ENCODE results near the gene E4F1.
A peak's percentile ranks its signal among the peaks of the same experiment; 100 is the strongest.

The E4F1 gene

GRCh38 chr16:2207872-2208271, 15.5 kb upstream of the E4F1 start:
- FAIRE-seq = no peak

DNA sequence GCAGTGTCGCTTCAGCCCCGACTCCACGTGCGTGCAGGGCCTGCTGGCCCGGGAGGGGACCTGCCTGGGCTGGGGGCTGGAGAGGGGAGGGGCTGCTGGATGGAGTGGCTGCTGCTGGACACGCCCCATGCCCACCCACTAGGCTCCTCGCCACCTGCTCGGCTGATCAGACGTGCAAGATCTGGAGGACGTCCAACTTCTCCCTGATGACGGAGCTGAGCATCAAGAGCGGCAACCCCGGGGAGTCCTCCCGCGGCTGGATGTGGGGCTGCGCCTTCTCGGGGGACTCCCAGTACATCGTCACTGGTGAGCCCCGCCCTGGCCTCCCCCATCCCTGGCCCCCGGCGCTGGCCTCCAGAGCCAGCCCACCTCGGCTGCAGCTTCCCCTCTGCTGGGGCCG, 15.1 kb upstream of the E4F1 start:
- FAIRE-seq = no peak

- FAIRE-seq = no peak
Measured at GRCh38 chr16:2208772-2209171, 14.6 kb upstream of the E4F1 start.

- no peak for FAIRE-seq
Measured at GRCh38 chr16:2209258-2210008, 14.0 kb upstream of the E4F1 start.

DNA sequence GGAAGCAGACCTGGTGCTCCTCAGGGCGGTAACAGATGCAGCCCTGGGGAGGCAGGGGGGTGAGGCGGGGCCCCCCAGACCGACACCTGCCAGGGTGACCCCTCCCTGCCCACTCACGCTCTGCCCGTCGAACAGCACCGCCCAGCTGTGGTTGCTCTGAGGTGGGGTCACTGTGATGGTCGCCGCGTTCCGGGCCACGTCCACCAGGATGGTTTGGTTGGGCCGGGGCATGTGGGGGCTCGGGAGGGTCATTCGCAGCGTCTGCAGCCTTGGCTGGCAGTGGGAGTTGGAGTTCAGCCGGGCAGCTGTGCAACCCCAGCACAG, 13.4 kb upstream of the E4F1 start:
- no peak for FAIRE-seq

DNA sequence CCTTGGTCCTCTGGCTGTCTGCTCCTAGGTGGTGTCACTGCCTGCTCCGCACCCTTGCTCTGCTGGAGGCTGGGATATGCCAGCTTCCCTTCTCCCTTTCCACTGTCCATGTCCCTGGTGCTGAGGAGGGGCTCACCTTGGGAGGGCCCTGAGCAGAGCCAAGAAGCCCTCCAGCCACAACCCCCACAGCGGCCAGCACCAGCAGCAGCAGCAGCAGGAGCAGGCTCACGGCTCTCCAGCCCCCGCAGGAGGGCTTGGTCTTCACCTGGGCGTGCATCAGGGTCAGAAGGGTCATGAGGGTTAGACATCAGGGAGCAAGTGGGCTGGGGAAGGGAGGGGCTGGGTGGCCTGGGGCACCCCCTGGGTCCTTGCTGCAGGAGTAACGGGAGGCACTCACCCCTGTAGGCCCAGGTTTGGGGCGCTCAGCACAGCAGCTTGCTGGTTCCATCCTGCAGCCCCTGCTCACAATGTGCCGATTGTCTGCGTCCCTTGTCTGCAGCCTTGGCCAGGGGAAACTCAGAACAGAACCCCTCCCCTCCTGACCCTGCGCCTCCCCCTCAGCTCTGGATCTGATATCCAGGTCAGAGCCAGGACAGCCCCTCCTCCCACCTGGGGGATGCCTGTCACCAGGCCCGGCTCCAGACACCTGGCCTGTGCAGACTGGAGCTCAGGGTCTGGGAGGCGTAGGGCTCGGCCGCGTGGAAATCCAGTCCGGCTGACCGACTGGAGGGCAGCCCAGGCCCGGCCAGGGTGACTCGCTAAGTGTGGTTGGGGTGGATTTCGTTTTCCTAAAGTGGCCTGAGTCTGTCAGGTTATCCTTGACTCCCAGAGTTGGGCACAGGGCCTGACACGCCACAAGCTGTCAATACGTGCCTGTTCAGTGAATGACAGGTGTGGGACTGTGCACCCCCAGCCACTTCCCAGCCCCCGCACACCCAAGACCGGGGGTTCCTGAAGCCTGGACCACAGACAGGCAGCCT, 12.7 kb upstream of the E4F1 start, which contains the start of gene BRICD5:
Gene BRICD5, minus strand, starts transcription at position 478 of the 980 bp plus-strand sequence. Its CDS starts 30 bp downstream, at position 448.
- FAIRE-seq = no peak

- no peak for FAIRE-seq
Measured at GRCh38 chr16:2211923-2212347, 11.5 kb upstream of the E4F1 start.

- FAIRE-seq = peak; percentile 72
Measured at GRCh38 chr16:2212362-2213324, 10.7 kb upstream of the E4F1 start.

GRCh38 chr16:2213817-2214718, 9.3 kb upstream of the E4F1 start:
- no peak for FAIRE-seq

DNA sequence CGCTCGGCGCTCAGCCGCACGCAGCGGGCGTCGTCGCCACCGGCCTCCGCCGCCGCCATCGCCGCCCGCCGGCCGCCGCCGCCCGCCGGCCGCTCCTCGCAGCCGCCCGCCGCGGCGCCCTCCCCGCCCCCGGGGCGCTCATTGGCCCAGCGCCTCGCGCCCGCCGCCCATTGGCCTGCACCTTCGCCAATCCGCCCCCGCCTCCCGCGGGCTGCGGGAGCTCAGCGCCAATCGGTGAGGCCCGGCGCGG, 8.7 kb upstream of the E4F1 start, which contains the start of gene PGP:
Gene PGP, minus strand, starts transcription at position 122 of the 250 bp plus-strand sequence. Its CDS starts 63 bp downstream, at position 59.
- no peak for FAIRE-seq

DNA sequence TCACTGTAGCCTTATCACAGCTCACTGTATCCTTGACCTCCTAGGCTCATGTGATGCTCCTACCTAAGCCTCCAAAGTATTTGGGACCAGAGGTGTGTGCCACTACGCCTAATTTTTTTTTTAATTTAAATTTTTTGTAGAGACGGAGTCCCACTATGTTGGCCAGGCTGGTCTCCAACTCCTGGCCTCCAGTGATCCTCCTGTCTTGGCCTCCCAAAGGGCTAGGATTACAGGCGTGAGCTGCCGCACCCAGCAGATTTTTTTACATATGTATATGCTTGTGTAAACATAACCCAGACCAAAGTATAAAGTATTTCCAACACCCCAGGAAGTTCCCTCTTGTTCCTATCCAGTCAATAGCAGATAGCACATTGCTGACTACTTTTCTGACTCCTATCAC, 7.1 kb upstream of the E4F1 start:
- FAIRE-seq = no peak

- FAIRE-seq = no peak
Measured at GRCh38 chr16:2223942-2224486, 623 bp downstream of the E4F1 start.

DNA sequence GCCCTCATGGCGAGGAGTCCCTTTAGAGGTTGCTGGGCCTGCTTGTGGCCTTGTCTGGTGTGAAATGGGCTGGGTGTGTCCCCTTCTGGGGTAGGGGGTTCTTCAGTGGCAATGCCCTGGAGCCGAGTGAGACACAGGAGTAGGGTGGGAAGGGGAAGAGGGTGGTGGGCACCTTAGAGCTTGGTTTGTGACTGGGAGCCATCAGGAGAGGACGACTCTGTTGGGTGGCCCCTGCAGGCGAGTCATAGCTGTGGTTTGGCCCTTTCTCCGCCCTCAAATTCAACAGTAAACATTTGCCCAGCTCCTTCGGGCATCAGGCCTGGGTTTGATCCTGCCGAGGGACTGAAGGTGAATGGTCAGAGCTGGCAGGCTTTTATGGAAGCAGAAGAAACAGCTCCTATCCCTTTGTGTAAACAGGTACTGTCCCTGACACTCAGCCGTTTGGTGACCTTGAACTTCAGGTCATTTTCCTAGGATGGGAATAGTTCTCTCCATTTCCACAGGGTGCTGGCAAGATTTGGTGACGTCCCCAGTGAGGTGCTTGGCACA, 2.9 kb downstream of the E4F1 start:
- no peak for FAIRE-seq

DNA sequence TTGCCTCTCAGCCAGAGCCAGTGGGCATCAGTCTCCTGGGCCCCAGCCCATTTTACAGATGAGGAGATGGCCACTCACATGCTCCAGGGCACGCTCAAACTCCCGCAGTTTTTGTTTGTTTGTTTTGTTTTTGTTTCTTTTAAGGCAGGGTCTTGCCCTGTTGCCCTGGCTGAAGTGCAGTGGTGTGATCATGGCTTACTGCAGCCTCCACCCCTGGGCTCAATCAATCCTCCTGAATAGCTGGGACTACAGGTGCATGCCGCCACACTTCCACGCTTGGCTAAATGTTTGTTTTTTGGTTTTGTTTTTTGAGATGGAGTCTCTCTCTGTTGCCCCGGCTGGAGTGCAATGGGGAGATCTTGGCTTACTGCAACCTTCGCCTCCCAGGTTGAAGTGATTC, 3.5 kb downstream of the E4F1 start:
- FAIRE-seq = no peak

DNA sequence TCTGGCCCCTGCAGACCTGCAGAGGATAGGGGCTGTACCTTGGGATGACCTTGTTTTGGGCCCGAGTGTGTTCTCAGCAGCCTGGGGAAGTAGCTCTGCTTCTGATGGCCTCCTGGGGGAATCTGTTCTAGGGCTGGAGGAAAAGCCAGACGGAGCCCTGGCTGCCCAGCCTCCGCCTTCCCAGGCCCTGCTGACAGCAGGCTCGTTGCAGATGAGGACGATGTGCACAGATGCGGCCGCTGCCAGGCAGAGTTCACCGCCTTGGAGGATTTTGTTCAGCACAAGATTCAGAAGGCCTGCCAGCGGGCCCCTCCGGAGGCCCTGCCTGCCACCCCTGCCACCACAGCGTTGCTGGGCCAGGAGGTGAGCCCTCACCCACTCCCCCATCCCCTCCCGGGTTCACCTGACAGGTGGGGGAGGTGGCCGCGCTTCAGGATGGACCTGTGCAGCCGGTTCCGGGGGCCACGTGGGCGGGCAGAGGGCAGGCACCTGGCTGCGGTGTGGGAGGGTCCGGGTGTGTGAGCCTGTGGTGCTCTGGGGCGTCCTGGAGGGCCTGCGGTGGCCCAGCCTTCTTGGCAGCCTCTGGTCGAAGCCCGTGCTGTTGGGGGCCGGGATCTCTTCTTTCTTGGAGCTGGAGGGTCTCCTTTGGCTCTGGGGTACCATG, 4.9 kb downstream of the E4F1 start:
- no peak for FAIRE-seq

- no peak for FAIRE-seq
Measured at GRCh38 chr16:2229091-2229490, 5.7 kb downstream of the E4F1 start.

- FAIRE-seq = no peak
Measured at GRCh38 chr16:2229632-2230250, 6.3 kb downstream of the E4F1 start.

DNA sequence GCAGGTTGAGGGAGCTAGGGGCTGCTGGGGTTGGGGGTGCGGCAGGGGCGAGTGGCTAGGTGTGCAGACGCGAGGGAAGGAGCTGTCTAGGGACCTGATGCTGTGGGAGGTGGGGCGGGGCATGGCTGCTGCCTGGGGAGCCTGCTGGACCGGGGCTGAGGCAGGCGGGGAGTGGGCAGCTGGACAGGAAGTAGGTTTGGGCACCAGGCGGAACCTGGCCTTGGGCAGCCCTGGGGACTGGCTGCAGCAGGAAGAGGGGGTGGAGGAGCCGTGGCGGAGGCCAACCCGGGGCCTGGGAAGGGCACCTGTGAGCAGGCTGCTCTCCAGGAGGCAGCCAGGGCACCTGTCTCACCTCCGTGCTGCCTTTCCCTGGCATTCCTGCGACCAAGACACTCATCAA, 7.0 kb downstream of the E4F1 start:
- no peak for FAIRE-seq

GRCh38 chr16:2231016-2231931, 7.9 kb downstream of the E4F1 start:
- FAIRE-seq = no peak

Data from G401.6 (cell line).